Mesenchymal stem cell (in vitro differentiated cells and primary cell): ENCODE data around the gene TRIM69.

ENCODE experiments used
- DNase-seq: peaks from one replicate; pipeline ENCODE4 v3.0.0-alpha.2; 2013
- H2AFZ ChIP-seq: one replicate; pipeline ENCODE4 v1.6.1; 2013; ENCODE audit warnings: low read depth, mild to moderate bottlenecking, control low read depth, inconsistent platforms, low read length, moderate library complexity
- H2AK5ac ChIP-seq: 2 replicates; pipeline ENCODE4 v1.6.1; 2013; ENCODE audit warnings: low read length, moderate library complexity, mild to moderate bottlenecking, inconsistent platforms; ENCODE audit not compliant: severe bottlenecking
- H2BK120ac ChIP-seq: one replicate; pipeline ENCODE4 v1.6.1; 2013; ENCODE audit warnings: low read depth, mild to moderate bottlenecking, inconsistent platforms, low read length, moderate library complexity
- H2BK12ac ChIP-seq, 2 experiments: one replicate each; pipeline ENCODE4 v1.6.1; 2013; ENCODE audit warnings: inconsistent platforms in 2 of 2, low read length in 2 of 2, mild to moderate bottlenecking in 2 of 2, moderate library complexity in 2 of 2, control low read depth in 1 of 2
- H2BK15ac ChIP-seq: one replicate; pipeline ENCODE4 v1.6.1; 2013; ENCODE audit warnings: mild to moderate bottlenecking, low read depth, inconsistent platforms; ENCODE audit not compliant: poor library complexity, severe bottlenecking
- H2BK5ac ChIP-seq: 2 replicates; pipeline ENCODE4 v1.6.1; 2013; ENCODE audit warnings: low read depth, mild to moderate bottlenecking, low read length, control low read depth, inconsistent platforms; ENCODE audit not compliant: poor library complexity, severe bottlenecking
- H3K14ac ChIP-seq, 2 experiments: one replicate each; pipeline ENCODE4 v1.6.1; 2013; ENCODE audit warnings: inconsistent platforms in 2 of 2, low read length in 2 of 2, control low read depth in 1 of 2, mild to moderate bottlenecking in 1 of 2, moderate library complexity in 1 of 2
- H3K18ac ChIP-seq, 2 experiments: one replicate each; pipeline ENCODE4 v1.6.1; 2013; ENCODE audit warnings: inconsistent platforms in 2 of 2, low read length in 2 of 2, control low read depth in 1 of 2, low read depth in 1 of 2, mild to moderate bottlenecking in 1 of 2
- H3K23ac ChIP-seq, 2 experiments: one replicate each; pipeline ENCODE4 v1.6.1; 2013; ENCODE audit warnings: inconsistent platforms in 2 of 2, low read length in 2 of 2, mild to moderate bottlenecking in 2 of 2, moderate library complexity in 2 of 2, control low read depth in 1 of 2
- H3K27ac ChIP-seq: 2 replicates; pipeline ENCODE4 v1.5.1; 2013; ENCODE audit warnings: mild to moderate bottlenecking, moderate library complexity, low read length, control low read depth, inconsistent platforms; ENCODE audit not compliant: poor library complexity, severe bottlenecking
- H3K27me3 ChIP-seq, 2 experiments: 2 replicates each; pipeline versions ENCODE4 v1.6.1 to v1.7.0; 2013; ENCODE audit warnings: low read length in 2 of 2, mild to moderate bottlenecking in 2 of 2, moderate library complexity in 2 of 2, control low read depth in 1 of 2, inconsistent platforms in 1 of 2; ENCODE audit not compliant: control insufficient read depth in 1 of 2, insufficient read depth in 1 of 2
- H3K36me3 ChIP-seq, 2 experiments: 2 replicates each; pipeline versions ENCODE4 v1.6.1 to v1.7.0; 2013; ENCODE audit warnings: low read length in 2 of 2, control low read depth in 1 of 2, inconsistent platforms in 1 of 2, low read depth in 1 of 2, mild to moderate bottlenecking in 1 of 2; ENCODE audit not compliant: insufficient read depth in 2 of 2, control insufficient read depth in 1 of 2
- H3K4ac ChIP-seq, 2 experiments: one replicate each; pipeline ENCODE4 v1.6.1; 2013; ENCODE audit warnings: inconsistent platforms in 2 of 2, low read length in 2 of 2, mild to moderate bottlenecking in 2 of 2, moderate library complexity in 2 of 2, control low read depth in 1 of 2, low read depth in 1 of 2
- H3K4me1 ChIP-seq: 2 replicates; pipeline ENCODE4 v1.6.1; 2013; ENCODE audit warnings: low read depth, low read length, control low read depth; ENCODE audit not compliant: control insufficient read depth, insufficient read depth
- H3K4me2 ChIP-seq: 2 replicates; pipeline ENCODE4 v1.6.1; 2013; ENCODE audit warnings: low read length, mild to moderate bottlenecking, inconsistent platforms; ENCODE audit not compliant: poor library complexity, severe bottlenecking
- H3K4me3 ChIP-seq, 2 experiments: 2 replicates each; pipeline versions ENCODE4 v1.5.1 to v1.7.0; 2013; ENCODE audit warnings: low read length in 2 of 2, mild to moderate bottlenecking in 2 of 2, control low read depth in 1 of 2, low read depth in 1 of 2; ENCODE audit not compliant: insufficient read depth in 1 of 2
- H3K79me1 ChIP-seq: replicated peaks from 2 replicates; pipeline ENCODE4 v1.6.1; 2013; ENCODE audit warnings: mild to moderate bottlenecking, control low read depth, low read length, inconsistent platforms; ENCODE audit not compliant: poor library complexity, severe bottlenecking
- H3K9ac ChIP-seq: 2 replicates; pipeline ENCODE4 v1.7.0; 2013; ENCODE audit warnings: mild to moderate bottlenecking, low read length, moderate library complexity
- H3K9me3 ChIP-seq: 2 replicates; pipeline ENCODE4 v1.7.0; 2013; ENCODE audit warnings: mild to moderate bottlenecking, low read length; ENCODE audit not compliant: control insufficient read depth
- H4K8ac ChIP-seq: one replicate; pipeline ENCODE4 v1.6.1; 2013; ENCODE audit warnings: inconsistent platforms, mild to moderate bottlenecking, low read length, moderate library complexity
- H4K91ac ChIP-seq: one replicate; pipeline ENCODE4 v1.6.1; 2013; ENCODE audit warnings: mild to moderate bottlenecking, low read length, inconsistent platforms
- WGBS: methylation state at CpG from one replicate; pipeline ENCODE4 v1.1.7; 2013; ENCODE audit warnings: mixed read lengths; 5-methylcytosine and 5-hydroxymethylcytosine counted together

TRIM69 gene

GRCh38 chr15:44715797-44716334, 20.5 kb upstream of the TRIM69 start:
- Histone ChIP-seq H3K4me2 (no peak overlapping the region), H3K23ac (no peak overlapping the region), H3K4ac (no peak overlapping the region), H2BK15ac (no peak overlapping the region), H3K9me3 (no peaks in the 10 kb centered on the region), H3K4me1 (peaks cover 3% of the 10 kb centered on the region), H3K18ac (no peak overlapping the region), H2AFZ (no peak overlapping the region), H3K79me1 (peaks cover 9% of the 10 kb centered on the region), H4K91ac (no peak overlapping the region), H2BK5ac (no peak overlapping the region), H3K27me3 (no peaks in the 10 kb centered on the region), H3K9ac (peak overlapping the region; percentile 41), H3K4me3 (no peak overlapping the region), H4K8ac (no peak overlapping the region), H3K36me3 (peaks cover 7 to 59% of the 10 kb centered on the region in 2 experiments), H2BK12ac (no peak overlapping the region), H2BK120ac (no peak overlapping the region), H3K14ac (no peak overlapping the region), H3K27ac (no peak overlapping the region), H2AK5ac (no peak overlapping the region)
- 100% methylated on average over 1 of the region's 2 CpGs for WGBS
- no peak for DNase-seq

GRCh38 chr15:44716983-44717602, 19.2 kb upstream of the TRIM69 start:
- Histone ChIP-seq H3K36me3 (peaks cover 7 to 59% of the 10 kb centered on the region in 2 experiments), H2AK5ac (no peak overlapping the region), H4K8ac (no peak overlapping the region), H2BK12ac (no peak overlapping the region), H2BK15ac (no peak overlapping the region), H3K9me3 (no peaks in the 10 kb centered on the region), H2BK5ac (no peak overlapping the region), H3K4me3 (no peak overlapping the region), H3K14ac (no peak overlapping the region), H3K79me1 (peaks cover 9% of the 10 kb centered on the region), H3K27me3 (no peaks in the 10 kb centered on the region), H3K23ac (no peak overlapping the region), H2AFZ (no peak overlapping the region), H3K4me1 (peaks cover 3% of the 10 kb centered on the region), H2BK120ac (no peak overlapping the region), H3K9ac (no peak overlapping the region), H4K91ac (no peak overlapping the region), H3K4me2 (no peak overlapping the region), H3K27ac (no peak overlapping the region), H3K4ac (no peak overlapping the region), H3K18ac (no peak overlapping the region)
- WGBS: 89% methylated on average over 1 of the region's 2 CpGs
- no peak for DNase-seq

GRCh38 chr15:44718180-44718926, 18.0 kb upstream of the TRIM69 start:
- H4K8ac ChIP-seq: no peak overlapping the region
- no peak overlapping the region for H3K23ac ChIP-seq
- no peaks in the 10 kb centered on the region for H3K9me3 ChIP-seq
- H3K9ac ChIP-seq: no peak overlapping the region
- 98% methylated on average over 2 of the region's 4 CpGs for WGBS
- H3K4me2 ChIP-seq: no peak overlapping the region
- no peak overlapping the region for H2AK5ac ChIP-seq
- no peak overlapping the region for H3K4me3 ChIP-seq
- H3K79me1 ChIP-seq: peaks cover 9% of the 10 kb centered on the region
- H2BK5ac ChIP-seq: no peak overlapping the region
- no peak overlapping the region for H3K14ac ChIP-seq
- H2AFZ ChIP-seq: no peak overlapping the region
- no peak overlapping the region for H3K4ac ChIP-seq
- no peak overlapping the region for H2BK12ac ChIP-seq
- no peak overlapping the region for H4K91ac ChIP-seq
- H3K36me3 ChIP-seq: peaks cover 7 to 59% of the 10 kb centered on the region in 2 experiments
- no peak overlapping the region for H2BK15ac ChIP-seq
- DNase-seq: no peak
- H2BK120ac ChIP-seq: no peak overlapping the region
- no peak overlapping the region for H3K18ac ChIP-seq
- H3K4me1 ChIP-seq: no peaks in the 10 kb centered on the region
- no peaks in the 10 kb centered on the region for H3K27me3 ChIP-seq
- H3K27ac ChIP-seq: no peak overlapping the region

- H3K4me1 ChIP-seq: no peaks in the 10 kb centered on the region
- H2AK5ac ChIP-seq: no peak overlapping the region
- H3K36me3 ChIP-seq: peaks cover 7 to 58% of the 10 kb centered on the region in 2 experiments
- H3K14ac ChIP-seq: no peak overlapping the region
- H3K23ac ChIP-seq: no peak overlapping the region
- no peak overlapping the region for H2BK120ac ChIP-seq
- H4K8ac ChIP-seq: no peak overlapping the region
- no peak overlapping the region for H2AFZ ChIP-seq
- H2BK15ac ChIP-seq: no peak overlapping the region
- no peak overlapping the region for H3K18ac ChIP-seq
- H3K4me2 ChIP-seq: no peak overlapping the region
- peaks cover 9% of the 10 kb centered on the region for H3K79me1 ChIP-seq
- H3K27me3 ChIP-seq: no peaks in the 10 kb centered on the region
- no peak overlapping the region for H4K91ac ChIP-seq
- no peak overlapping the region for H2BK5ac ChIP-seq
- over 99% methylated on average over 8 of the region's 8 CpGs for WGBS
- no peak overlapping the region for H3K27ac ChIP-seq
- no peaks in the 10 kb centered on the region for H3K9me3 ChIP-seq
- no peak overlapping the region for H3K4ac ChIP-seq
- H3K4me3 ChIP-seq: no peak overlapping the region
- no peak for DNase-seq
- no peak overlapping the region for H3K9ac ChIP-seq
- no peak overlapping the region for H2BK12ac ChIP-seq
Measured at GRCh38 chr15:44718927-44719292, 17.4 kb upstream of the TRIM69 start.
